ENCODE results near the gene FLYWCH1.

FLYWCH1 gene

DNA sequence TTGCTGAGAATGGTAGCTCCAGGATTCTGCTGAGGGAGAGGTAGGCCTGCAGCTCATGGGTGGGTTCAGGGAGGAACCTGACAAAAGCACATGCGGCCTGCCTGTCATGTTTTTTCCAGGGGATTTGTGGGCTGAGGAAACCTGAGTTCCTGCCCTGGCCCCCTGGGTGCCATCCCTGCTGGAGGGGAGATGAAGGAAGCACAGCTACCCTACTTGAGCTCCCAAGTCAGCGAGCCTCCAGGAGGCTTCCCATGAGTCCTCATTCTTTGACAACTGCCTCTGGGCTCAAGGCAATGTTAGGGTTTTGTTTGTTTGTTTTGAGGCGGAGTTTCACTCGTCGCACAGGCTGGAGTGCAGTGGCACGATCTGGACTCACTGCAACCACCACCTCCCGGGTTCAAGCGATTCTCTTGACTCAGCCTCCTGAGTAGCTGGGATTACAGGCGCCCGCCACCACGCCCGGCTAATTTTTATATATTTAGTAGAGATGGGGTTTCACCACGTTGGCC, 12.1 kb upstream of the FLYWCH1 start:
- DNase-seq (ENCODE audit: extremely low read depth in 1 of 2, low read depth in 1 of 2) = no peak

DNA sequence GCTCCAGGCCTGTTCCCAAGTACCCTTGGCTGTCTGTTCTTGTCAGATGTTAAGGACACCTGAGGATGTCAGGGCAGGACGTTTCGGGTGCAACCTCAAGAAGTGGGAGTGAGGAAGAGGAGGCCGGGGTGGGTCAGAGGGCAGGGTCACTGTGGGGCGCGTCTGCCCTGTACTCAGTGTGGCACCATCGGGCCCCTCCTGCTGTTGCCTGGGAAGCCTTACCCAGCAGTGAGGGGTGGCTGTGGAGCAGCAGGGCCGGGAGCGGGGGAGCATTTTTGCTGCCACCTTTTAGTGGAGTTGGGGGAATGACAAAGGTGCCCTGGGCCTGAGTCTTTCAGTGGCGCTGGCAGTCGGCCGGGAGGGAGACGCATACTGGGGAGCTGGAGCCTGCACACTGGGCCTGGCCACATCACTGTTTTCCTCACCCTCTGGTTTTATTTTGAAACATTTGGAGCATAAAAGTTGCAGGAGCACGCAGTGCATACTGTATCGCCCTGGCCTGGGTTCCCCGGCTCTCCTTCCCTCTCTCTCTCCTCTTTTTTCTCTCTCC, 11.1 kb upstream of the FLYWCH1 start:
- DNase-seq (ENCODE audit: extremely low read depth in 1 of 2, low read depth in 1 of 2) = no peak

DNA sequence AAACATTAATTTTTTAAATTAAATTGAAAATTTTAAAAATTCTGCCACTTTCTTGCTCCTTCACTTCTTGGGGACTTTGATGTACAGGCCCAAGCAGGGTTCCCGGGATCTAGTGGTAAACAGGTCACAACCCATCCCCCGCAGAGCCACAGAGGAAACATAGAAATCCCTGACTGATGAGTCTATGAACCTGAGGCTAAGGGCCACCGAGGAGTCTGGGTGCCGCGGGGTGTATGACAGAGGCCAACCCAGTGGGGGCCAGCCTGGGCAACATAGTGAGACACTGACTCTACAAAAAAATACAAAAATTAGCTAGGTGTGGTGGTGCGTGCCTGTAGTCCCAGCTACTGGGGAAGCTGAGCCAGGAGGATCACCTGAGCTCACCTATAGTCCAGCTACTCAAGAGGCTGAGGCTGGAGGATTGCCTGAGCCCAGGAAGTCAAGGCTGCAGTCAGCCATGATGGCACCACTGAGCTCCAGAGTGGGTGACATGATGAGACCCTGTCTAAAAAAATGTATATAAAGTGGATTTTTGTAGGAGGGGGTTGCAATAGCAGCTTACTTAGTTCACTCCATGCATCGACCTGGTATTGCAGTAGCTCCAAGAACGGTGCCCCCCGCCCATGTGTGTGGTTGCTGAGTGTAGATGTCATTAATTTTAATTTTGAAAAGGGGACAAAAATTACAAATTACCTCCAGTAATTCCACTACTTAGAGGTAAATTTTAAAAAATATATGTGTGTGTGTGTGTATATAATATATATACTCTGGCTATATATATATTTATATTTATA, 9.2 kb upstream of the FLYWCH1 start:
- DNase-seq (ENCODE audit: extremely low read depth in 1 of 2, low read depth in 1 of 2) = no peak

DNA sequence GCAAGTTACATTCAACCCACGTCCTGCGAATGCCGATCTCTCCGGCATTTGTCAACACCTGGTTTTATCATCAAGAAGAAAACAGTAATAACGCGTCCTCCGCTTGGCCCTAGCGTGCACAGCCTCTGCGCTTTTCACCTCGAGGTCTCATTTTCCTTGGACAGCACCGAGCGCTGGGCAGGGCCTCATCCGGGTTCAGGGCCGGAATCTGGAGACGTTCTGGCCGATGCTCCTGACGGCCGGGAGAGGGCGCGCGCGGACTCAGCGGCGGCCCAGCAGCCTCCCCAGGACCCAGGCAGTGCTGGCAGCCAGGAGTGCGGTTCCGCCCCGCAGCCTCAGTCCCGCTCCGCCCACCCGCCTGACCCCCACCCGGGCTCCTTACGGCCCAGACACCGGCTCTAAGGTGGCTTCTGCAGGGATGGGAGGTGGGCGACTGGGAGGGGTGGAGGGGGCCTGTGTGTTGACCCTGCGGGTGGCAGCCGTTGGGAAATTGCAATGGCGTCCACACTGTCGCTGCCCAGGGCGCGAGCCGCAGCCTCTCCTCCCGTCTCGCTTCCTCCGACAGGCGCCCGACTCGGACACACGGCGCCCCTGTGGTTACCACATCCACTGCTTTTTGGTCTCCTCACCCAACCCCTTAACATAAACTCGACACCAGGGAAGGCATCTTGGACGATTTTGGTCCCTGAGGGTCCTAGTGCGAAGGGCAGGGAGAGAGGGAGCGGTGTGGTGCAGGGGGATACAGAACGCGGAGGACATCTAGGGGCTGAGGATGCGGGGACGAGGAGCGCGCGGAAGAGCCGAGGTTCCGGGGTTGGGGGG, 7.4 kb upstream of the FLYWCH1 start:
- DNase-seq (ENCODE audit: extremely low read depth in 1 of 2, low read depth in 1 of 2) = peak; percentile 22 to 59

DNA sequence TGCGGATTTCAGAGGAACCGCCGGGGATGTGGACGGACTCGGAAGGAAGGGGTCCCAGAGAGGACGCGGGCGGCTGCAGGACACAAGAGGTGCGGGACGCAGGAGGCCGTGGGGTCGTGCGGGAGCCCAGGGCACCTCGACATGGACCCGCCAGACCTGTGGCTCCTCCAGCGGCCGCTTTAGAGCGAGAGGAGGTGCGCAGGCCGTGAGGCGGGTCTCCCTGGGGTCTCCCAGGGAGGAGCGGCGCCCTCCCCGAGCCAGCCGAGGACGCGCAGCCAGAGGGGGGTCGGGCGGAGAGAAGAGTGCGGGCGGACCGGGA, 6.8 kb upstream of the FLYWCH1 start:
- no peak for DNase-seq (ENCODE audit: extremely low read depth in 1 of 2, low read depth in 1 of 2)

DNA sequence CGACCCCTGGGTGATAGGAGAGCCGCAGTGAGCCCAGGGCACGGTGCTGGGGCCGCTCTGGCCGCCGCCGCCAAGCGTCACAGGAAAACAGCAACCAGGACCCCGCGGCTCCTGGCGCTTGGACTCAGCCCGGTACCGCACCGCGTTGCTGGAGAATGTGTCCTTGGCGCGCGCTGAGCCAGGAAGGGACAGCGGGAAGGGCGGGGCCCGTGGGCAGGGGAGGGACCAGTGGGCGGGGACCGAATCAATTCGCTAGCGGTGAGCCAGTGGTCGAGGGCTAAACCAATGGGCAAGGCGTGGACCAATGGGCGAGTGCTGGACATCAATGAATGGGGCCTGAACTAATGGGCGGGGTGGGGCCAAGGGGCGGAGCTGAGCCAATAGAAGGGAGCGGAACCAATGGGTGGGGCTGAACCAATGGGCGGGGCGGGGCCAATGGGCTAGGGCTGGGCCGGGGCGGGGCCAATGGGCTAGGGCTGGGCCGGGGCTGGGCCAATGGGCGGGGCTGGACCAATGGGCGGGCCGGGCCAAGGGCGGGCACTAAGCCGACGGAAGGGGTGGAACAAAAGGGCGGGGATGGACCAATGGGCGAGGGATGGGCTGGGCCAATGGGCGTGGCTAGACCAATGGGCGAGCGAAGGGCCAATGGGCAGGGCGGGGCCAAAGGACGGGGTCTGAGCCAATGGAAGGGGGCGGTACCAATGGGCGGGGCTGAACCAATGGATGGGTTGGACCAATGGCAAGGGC, 6.3 kb upstream of the FLYWCH1 start:
- DNase-seq (ENCODE audit: extremely low read depth in 1 of 2, low read depth in 1 of 2) = peak; percentile 72 to 74

DNA sequence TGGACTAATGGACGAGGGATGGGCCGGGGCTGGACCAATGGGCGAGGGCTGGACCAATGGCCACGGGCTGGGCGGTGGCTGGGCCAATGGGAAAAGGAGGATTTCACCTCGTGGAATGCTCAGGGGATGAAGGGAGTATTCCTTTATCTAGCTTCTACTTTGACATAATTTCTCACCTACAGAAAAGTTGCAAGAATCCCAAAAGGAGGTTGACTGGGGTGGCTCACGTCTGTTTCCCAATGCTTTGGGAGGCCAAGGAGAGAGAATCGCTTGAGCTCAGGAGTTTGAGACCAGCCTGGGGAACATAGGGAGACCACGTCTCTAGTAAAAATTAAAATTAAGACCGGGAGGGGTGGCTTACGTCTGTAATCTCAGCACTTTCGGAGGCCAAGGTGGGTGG, 5.7 kb upstream of the FLYWCH1 start:
- DNase-seq (ENCODE audit: extremely low read depth in 1 of 2, low read depth in 1 of 2) = no peak

DNA sequence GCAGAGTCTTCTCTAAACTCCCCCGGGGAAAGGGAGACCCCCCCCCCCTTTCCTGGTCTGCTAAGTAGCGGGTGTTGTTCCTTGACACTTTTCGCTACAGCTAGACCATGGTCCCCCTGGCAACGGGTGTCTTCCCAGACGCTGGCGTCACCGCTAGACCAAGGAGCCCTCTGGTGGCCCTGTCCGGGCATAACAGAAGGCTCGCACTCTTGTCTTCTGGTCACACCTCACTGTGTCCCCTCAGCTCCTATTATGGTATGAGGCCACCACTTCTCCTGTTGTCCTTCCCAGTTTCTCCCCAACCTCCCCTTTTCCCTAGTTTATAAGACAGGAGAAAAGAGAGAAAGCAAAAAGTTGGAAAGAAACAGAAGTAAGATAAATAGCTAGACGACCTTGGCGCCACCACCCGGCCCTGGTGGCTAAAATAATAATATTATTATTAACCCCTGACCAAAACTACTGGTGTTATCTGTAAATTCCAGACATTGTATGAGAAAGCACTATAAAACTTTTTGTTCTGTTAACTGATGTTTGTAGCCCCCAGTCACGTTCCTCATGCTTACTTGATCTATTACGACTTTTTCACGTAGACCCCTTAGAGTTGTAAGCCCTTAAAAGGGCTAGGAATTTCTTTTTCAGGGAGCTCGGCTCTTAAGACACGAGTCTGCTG, 4.5 kb upstream of the FLYWCH1 start:
- DNase-seq (ENCODE audit: extremely low read depth in 1 of 2, low read depth in 1 of 2) = peak in 1 of 2 donors; percentile 19

DNA sequence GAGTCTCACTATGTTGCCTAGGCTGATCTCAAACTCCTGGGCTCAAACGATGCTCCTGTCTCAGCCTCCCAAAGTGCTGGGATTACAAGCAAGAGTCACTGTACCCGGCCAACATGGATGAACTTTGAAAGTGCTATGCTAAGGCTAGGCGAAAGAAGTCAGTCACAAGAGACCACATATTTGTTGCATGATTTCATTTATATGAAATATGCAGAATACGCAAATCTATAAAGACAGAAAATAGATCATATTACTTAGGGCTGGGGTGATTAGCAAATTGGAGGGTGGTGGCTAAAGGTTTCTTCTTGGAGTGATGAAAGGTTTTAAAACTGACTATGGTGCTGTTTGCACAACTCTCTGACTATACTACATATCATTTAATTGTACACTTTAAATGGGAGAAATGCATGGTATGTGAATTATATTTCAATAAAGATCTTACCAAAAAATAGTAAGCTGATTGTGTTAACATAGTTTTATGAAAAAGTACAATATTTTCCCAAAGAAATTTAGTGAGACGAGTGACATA, 1.2 kb upstream of the FLYWCH1 start:
- no peak for DNase-seq (ENCODE audit: extremely low read depth in 1 of 2, low read depth in 1 of 2)

DNA sequence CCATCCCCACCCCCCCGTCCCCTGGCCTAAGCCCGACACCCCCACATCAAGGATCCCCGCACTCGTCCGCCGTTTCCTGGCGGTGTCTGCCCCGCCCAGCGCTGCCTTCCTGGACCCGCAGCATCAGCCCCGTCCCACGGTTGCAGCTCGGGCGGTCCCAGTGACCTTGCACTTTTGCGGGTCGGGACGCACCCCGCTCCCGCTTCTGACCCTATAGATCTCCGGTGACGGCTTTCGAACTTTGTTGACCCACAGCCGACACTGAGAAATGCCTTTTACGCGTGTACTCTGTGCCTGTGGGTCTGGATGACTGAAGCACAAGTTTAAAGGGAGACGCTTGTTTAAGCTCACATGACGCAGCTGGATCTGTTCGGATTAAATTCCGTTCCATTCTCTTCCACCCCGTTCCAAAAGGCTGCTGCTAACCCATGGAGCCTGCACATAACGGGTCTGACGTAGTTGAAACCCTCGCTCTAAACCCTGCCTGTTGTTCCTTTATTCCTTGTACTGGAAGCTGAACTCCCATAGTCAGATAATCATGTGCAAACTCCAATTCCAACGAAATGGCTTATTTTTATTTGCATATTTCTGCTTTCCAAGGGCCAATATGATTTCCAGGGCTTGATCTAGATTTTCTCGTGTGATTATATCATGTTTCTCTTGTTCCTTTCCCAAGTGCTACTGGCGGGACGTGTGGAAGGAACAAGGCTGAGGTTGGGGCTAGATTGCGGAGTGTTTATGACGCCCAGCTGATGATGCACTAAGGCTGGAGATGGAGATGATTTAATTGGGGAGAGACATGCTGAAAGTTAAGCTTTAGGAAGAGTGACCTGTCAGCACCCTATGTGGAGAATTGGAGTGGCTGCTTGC, 834 bp downstream of the FLYWCH1 start:
- no peak for DNase-seq (ENCODE audit: extremely low read depth in 1 of 2, low read depth in 1 of 2)

DNA sequence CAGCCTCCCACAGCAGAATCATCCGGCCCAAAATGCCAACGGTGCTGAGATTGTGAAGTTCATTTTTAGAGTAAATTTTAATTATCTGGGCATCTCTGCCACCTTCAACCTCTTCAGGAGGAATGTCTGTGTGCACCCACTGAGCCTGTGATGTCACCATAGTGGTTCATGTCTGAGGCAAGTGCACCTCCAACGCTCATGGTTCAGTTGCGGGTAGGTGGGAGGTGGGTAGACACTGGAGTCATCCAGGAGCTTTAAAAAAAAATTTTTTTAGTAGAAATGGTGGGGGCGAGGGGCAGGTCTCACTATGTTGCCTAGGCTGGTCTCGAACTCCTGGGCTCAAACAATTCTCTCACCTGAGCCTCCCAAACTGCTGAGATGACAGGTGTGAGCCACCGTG, 1.9 kb downstream of the FLYWCH1 start:
- DNase-seq (ENCODE audit: extremely low read depth in 1 of 2, low read depth in 1 of 2) = no peak

DNA sequence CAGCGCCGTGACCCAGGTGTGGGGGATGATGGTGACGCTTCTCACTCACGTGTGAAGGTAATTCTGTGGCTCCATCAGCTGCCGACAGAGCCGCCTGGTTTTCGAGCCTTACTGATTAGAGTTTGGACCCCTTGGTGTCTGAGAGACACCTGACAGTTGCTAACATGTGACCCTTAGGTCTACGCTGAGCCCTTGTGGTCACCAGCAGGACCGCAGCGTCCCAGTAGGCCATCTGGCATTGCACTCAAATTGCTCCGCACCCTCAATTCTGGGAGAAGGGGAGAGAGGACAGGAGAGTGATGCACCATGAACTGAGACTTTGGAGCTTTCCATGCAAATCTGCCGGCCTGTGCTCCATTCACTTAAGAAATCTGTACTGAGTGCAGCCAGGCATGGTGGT, 2.5 kb downstream of the FLYWCH1 start:
- DNase-seq (ENCODE audit: extremely low read depth in 1 of 2, low read depth in 1 of 2) = no peak

DNA sequence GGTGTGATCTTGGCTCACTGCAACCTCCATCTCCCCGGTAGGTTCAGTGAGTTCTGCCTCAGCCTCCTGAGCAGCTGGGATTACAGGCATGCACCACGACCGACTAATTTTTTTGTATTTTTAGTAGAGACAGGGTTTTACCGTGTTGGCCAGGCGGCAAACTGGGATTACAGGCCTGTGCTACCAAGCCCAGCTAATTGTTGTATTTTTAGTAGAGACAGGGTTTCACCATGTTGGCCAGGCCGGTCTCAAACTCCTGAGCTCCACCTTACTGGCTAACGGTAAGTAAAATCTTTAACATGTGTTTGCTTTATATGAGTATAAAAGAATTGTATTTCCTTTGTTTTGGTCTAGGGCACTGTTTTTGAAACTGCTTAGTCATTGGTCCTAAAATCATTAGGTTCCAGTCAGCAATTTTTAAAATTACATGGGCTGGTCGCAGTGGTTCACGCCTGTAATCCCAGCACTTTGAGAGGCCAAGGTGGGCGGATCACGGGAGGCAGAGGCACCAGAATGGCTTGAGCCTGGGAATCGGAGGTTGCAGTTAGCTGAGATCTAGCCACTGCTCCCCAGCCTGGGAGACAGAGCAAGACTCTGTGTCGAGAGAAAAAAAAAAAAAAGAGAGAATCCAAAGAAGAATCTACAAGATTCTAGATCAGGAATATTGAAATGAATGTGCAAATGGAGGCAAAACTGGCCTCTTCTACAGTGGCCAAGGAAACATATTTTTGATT, 3.6 kb downstream of the FLYWCH1 start:
- DNase-seq (ENCODE audit: extremely low read depth in 1 of 2, low read depth in 1 of 2) = no peak

DNA sequence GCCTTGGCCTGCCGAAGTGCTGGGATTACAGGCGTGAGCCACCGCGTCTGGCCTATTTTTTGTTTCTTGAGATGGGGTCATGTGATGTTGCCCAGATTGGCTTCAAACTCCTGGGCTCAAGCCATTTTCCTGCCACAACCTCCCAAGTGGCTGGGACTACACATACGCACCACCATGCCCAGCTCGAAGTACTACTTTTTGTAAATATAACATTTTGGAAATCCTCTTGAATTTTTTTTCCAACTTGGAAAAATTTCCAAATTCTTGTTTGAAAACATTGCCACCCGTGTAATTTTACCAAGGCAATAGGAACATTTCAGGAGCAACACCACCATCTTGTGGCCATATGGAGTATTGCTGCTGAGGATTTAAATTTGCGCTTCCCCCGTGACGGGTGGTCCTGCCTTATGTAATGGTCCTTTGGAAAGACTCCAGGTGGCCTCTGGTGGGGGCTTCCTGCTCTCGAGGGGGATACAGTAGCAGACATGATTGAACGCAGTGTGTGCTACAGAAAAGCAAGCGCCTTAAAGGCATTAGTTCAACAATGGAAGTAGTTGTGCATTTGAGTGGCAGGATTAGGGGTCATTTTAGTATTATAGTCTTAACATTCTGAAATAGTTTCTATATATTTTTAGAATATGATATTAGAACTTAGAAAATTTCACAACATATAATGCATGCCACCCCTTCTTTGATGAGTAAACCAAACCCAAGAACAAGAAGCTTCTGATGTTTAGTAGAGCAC, 8.0 kb downstream of the FLYWCH1 start:
- peak in 1 of 2 donors; percentile 40 for DNase-seq (ENCODE audit: extremely low read depth in 1 of 2, low read depth in 1 of 2)

DNA sequence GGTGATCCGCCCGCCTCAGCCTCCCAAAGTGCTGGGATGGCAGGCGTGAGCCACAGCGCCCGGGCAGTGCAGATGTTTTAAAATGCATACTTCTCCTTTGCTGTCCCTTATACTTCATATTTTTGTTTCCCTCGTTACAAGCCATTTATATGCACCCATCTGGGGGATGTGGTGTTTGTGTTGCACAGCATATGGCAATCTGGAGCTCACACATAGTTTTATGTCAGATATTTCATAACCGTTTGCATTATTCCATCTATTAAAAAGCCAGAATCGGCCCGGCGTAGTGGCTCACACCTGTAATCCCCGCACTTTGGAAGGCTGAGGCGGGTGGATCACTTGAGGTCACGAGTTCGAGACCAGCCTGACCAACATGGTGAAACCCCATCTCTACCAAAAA, 11.8 kb downstream of the FLYWCH1 start:
- DNase-seq (ENCODE audit: extremely low read depth in 1 of 2, low read depth in 1 of 2) = no peak

DNA sequence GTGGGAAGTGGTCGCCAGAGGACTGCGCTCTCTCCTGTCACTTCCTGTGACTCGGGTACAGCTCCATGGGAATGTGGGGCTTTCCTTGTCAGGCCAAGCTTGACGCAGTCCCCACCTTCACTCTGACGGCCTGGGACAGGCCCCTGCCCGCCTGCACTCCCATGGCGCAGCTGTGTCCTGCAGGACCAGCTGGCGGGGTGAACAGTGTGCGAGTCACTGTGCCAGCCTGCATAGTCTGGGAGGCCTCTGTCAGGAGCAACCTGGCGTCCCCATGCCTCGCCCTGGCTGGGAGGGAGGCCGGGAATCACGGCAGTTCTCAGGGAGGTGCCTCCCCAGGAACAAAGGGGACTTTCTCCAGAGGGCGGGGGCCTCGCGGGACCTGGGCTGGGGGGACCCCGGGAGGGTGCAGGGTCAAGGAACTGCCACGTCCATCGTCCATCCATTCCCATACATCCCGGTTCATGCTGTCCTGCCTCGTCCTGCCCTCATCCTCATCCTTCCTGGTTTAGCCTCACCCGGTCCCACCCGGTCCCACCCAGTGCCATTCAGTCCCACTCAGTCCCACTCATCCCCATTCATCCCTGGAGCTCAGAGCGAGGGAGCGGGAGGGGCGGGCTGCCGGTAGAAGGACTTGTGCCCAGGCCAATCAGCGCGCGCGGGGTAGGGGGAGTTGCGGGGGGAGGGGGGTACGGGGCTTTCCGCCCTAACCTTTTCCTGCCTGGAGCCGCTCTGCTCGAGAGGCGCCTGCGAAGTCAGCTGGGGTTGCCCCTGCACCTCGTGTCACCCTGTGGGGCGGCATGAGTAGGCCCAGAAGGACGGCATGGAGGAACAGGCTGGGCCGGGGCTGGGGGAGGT, 13.4 kb downstream of the FLYWCH1 start:
- DNase-seq (ENCODE audit: extremely low read depth in 1 of 2, low read depth in 1 of 2) = no peak

Data from activated CD8-positive, alpha-beta memory T cell treated with anti-CD3 and anti-CD28 coated beads for 1 hour (primary cell).